Coronary artery (tissue), 2 donors: ENCODE data around the gene RBM22.

Experiments used
- DNase-seq: peaks from one replicate; pipeline ENCODE4 v3.0.0-alpha.2; 2017; ENCODE audit warnings: low spot score
- H3K27ac ChIP-seq, 2 donors: fragments of 200-600 bp; sonication (generic); one replicate each; pipeline ENCODE4 v1.5.1; 2016 to 2019
- H3K4me3 ChIP-seq: fragments of 200-600 bp; sonication (generic); 2 replicates; pipeline ENCODE4 v1.5.1; 2016; ENCODE audit warnings: mild to moderate bottlenecking, moderate library complexity
- TF ChIP-seq, protein P1 (sequence below): fragments of 200-600 bp; sonication (generic); IDR thresholded peaks from one replicate; pipeline ENCODE4 v1.5.1; 2019; ENCODE audit warnings: antibody characterized with exemption

The RBM22 gene

DNA sequence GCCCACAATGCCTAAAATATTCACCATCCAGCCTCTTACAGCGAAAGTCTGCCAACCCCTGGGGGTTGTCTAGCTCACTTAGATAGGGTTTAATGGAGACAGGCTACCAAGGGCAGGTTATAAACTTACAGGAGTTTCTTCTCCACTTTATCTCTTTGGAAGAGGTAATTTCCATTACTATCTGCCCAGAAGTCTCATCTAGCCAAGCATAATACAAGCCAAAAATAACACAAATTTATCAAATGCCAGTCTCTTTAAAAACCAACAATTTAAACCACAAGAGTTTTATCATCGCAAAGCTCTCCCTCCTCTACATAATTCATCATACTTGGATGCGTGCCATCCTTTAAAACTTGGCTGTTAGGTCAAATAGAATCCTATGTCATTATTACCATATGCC is 6.2 kb downstream of the RBM22 start:
- no peak overlapping the region for H3K4me3 ChIP-seq
- TF ChIP-seq, protein P1, sequence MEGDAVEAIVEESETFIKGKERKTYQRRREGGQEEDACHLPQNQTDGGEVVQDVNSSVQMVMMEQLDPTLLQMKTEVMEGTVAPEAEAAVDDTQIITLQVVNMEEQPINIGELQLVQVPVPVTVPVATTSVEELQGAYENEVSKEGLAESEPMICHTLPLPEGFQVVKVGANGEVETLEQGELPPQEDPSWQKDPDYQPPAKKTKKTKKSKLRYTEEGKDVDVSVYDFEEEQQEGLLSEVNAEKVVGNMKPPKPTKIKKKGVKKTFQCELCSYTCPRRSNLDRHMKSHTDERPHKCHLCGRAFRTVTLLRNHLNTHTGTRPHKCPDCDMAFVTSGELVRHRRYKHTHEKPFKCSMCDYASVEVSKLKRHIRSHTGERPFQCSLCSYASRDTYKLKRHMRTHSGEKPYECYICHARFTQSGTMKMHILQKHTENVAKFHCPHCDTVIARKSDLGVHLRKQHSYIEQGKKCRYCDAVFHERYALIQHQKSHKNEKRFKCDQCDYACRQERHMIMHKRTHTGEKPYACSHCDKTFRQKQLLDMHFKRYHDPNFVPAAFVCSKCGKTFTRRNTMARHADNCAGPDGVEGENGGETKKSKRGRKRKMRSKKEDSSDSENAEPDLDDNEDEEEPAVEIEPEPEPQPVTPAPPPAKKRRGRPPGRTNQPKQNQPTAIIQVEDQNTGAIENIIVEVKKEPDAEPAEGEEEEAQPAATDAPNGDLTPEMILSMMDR: no peak
- H3K27ac ChIP-seq: no peak overlapping the region
- DNase-seq: no peak

DNA sequence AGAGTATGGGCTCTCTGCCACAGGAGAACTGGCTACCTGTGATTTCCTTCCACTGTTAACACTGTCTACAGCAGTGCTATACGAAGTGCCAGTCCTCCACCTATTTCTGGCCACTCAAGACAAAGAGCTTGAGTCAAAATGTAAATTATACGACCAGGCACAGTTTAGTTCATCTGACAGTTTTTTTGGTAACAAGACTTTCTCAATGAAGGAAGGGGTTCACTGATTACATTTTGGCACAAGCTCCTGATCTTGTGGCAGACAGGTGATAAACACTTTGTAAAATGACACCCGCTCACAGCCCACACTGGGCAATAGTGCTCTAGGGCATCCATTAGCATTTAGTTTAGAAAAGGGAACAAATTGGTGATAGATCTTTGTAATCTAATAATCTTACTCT is 8.6 kb downstream of the RBM22 start:
- Histone ChIP-seq H3K4me3 (no peak overlapping the region), H3K27ac (no peak overlapping the region)
- no peak for DNase-seq
- TF ChIP-seq, protein P1: no peak

DNA sequence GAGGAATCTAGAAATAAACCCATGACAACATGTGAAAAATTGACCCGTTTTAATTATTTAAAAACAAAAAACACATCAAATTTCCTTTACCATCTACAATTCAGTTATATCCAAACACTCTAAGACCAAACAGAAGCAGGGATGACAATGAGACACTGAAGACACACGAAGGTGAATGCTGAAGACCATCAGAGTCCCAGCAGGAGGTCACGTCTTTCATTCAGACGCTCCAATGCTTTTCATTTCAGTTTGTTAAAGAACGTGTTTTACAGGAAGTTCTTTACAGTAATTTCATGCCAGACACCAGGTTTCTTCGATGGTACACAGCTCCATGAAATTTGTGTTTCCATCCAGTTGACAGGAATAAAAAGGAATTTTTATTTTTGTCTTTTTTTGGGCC is 10.1 kb downstream of the RBM22 start:
- Histone ChIP-seq H3K27ac (no peak overlapping the region), H3K4me3 (no peak overlapping the region)
- DNase-seq: no peak
- TF ChIP-seq, protein P1: no peak

DNA sequence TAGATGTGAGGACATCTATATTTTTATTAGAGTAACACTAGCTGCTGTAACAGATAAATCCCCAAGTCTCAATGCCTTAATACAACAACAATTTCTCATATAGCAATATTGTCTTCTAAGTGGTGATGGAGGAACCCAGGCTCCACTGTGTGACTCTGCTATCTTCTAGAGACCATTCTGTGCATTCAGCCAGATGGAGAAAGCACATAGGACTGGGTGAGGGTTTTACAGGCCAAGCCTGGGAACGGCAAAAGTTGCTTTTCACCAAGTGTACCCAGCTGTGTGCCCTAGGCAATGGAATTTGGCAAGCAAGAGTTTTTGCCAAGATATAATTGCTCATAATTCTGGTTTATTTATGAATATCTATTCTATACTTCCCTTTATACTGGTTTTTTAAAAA is 11.7 kb downstream of the RBM22 start:
- TF ChIP-seq, protein P1: no peak
- Histone ChIP-seq H3K27ac (no peak overlapping the region), H3K4me3 (no peak overlapping the region)
- DNase-seq: no peak

DNA sequence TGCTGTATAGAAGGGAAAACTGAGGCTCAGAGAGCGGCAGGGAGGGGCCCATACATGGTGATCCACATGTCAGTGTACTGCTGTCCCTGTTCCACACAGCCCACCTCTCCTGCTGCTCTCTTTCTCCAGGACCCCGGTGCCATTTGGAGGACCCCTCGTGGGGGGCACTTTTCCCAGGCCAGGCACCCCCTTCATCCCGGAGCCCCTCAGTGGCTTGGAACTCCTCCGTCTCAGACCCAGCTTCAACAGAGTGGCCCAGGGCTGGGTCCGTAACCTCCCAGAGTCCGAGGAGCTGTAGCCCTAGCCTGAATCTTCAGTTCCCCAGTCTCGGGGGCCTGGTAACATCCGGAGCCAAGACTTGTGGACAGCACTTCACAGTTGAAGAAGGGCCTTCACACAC is 24.3 kb downstream of the RBM22 start:
- no peak for DNase-seq
- Histone ChIP-seq H3K4me3 (no peak overlapping the region), H3K27ac (no peak overlapping the region)
- TF ChIP-seq, protein P1: no peak

DNA sequence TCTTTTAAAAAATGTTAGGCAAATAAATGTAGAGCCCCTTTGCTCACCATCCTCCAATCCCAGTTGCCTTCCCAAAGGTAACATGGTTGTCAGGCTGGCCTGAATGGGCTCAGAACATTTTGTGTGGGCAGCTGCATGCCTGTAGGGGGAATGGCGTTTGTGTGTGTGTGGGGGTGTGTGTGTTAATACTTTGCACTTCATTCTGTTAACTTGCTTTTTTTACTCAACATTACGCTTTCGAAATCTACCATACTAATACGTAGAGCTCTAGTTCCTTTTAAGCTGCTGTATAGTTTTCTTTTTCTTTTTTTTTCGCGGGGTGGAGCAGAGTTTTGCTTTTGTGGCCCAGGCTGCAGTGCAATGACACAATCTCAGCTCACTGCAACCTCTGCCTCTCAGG is 25.8 kb downstream of the RBM22 start:
- H3K4me3 ChIP-seq: no peak overlapping the region
- TF ChIP-seq, protein P1: no peak
- peak overlapping the region; percentile 74 to 78 for H3K27ac ChIP-seq
- no peak for DNase-seq

DNA sequence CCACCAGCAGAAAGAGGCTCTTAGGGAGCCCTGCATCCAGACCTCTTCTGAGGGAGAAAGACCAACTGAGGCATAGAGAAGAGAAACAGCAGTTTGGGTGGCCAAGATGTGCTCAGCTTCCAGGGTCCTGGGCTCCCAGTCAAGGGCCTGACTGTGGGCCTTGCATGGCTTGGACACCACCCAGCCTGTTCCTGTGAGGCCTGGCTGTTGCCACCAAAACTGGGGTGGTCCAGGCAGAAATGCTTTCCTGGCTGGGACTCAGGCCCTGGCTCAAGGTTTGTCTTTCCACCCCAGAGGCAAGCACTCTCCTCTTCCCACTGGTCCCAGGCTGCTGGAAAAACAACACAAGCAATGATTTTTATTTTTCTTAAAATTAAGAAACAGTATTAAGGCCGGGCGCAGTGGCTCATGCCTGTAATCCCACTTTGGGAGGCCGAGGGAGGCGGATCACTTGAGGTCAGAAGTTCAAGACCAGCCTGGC is 26.5 kb downstream of the RBM22 start:
- no peak for DNase-seq
- TF ChIP-seq, protein P1: no peak
- Histone ChIP-seq H3K4me3 (peak overlapping the region; percentile 15), H3K27ac (peak overlapping the region; percentile 74 to 78)
